ENCODE measurements around the gene SUMO2. TPM values are rescaled to one million over a fixed set of nuclear protein-coding genes. Genes with fewer than 3 reads are reported as not detected.
"Not testable (repeated sequence)": the region's sequence is repeated elsewhere in the genome, so short reads cannot be mapped to it uniquely, and the experiment has no call there.

Gene SUMO2
- total RNA-seq, 1 donor from 2014 or later = 679 TPM

DNA sequence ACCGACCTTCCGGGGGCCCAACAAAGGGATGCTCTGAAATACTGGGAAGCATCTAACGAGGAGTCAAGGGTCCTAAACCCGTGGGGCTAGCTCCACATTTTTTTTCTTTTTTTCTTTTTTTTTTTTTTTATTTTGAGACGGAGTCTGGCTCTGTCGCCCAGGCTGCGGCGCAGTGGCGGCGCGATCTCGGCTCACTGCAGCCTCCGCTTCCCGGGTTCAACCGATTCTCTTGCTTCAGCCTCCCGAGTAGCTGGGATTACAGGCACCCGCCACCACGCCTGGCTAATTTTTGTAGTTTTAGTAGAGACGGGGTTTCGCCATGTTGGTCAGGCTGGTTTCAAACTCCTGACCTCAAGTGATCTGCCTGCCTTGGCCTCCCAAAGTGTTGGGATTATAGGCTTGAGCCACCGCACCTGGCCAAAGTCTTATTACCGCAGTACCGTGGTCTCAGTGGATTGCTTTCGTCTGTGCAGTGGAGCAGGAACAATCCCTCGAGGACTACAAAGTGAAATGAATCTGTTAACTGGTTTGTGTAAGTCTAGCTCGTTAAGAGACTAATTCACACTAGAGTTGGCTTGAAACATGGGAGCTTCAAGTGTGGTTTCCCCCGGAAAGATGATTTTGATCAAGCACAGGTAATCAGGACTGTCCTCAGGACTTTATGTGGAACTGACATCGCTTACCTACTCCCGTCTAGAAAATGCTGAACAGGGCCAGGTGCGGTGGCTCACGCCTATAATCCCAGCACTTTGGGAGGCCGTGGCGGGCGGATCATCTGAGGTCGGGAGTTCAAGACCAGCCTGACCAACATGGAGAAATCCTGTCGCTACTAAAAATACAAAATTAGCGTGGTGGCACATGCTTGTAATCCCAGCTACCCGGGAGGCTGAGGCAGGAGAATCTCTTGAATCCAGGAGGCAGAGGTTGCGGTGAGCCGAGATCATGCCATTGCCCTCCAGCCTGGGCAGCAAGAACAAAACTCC is 50.5 kb downstream of the SUMO2 start:
- H3K27ac Mint-ChIP-seq = peak overlapping the region; percentile 83
- H3K4me3 Mint-ChIP-seq (ENCODE audit: low read depth) = peak overlapping the region; percentile 85
- intact Hi-C loops (cut with micrococcal nuclease) = loop anchor here (10.0 kb wide), 1 partner anchor 52 kb away; the partner anchor contains the start of gene SUMO2
- DNase-seq (ENCODE audit: low spot score); H3K27me3 Mint-ChIP-seq (ENCODE audit: low read depth); H3K4me1 Mint-ChIP-seq (ENCODE audit: low read depth); H3K9me3 Mint-ChIP-seq: not testable (repeated sequence)
- peaks cover 36% of the 10 kb centered on the region for H3K36me3 Mint-ChIP-seq (ENCODE audit: low read depth)

DNA sequence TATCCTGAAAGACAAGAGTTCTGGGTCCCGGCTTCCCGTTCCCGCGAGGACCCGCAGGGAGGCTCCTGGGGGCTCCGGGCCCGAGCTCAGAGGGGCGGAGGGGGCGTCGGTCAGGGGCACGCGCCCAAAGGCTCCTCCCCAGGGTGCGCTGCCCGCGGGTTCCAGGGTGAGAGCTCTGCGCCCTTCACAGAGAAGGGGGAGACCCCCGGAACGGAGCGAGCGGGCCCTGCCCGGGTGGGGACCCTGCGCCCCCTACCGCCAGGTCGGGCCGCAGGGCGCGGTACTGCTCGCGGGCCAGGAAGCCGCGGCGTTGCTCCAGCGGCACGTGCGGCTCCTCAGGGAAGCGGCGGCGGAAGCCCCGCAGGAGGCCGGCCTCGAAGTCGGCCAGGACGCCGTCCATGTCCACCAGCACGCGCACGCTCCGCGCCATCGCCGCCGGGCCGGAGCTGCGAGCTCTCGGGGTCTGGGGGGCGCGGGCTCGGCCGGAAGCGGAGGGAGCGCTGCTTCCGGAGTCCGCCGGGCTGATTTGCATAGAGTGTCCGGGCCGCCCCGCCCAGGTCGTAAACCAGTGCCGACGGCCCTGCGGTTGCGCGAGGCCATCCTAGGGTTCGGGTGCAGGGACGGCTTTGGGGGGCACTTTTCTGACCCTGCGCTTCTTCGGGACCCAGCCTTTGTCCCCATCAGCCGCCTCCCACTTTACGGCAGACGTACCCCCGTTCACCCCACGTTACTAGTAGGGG is 51.3 kb downstream of the SUMO2 start, which contains the start of gene NT5C:
NT5C (minus strand) TSS at position 465 of the 740 bp plus-strand sequence; CDS start at position 430, 35 bp downstream.
- Mint-ChIP-seq H3K4me1 (ENCODE audit: low read depth) (peaks cover 9% of the 10 kb centered on the region), H3K27me3 (ENCODE audit: low read depth) (no peaks in the 10 kb centered on the region), H3K36me3 (ENCODE audit: low read depth) (peaks cover 30% of the 10 kb centered on the region), H3K9me3 (no peaks in the 10 kb centered on the region), H3K27ac (peak within 1 kb of the TSS; percentile 83), H3K4me3 (ENCODE audit: low read depth) (peak within 1 kb of the TSS; percentile 88)
- DNase-seq (ENCODE audit: low spot score) = peak; percentile 67
- intact Hi-C loops (cut with micrococcal nuclease) = loop anchor here (1.0 to 10.0 kb wide), 2 partner anchors 23 to 53 kb away; partner anchors contain the start of genes JPT1 and SUMO2

- H3K36me3 Mint-ChIP-seq (ENCODE audit: low read depth) = peaks cover 25% of the 10 kb centered on the region
- H3K27me3 Mint-ChIP-seq (ENCODE audit: low read depth) = no peaks in the 10 kb centered on the region
- peak overlapping the region; percentile 81 for H3K27ac Mint-ChIP-seq
- H3K4me3 Mint-ChIP-seq (ENCODE audit: low read depth) = peak overlapping the region; percentile 88
- peak; percentile 26 for DNase-seq (ENCODE audit: low spot score)
- intact Hi-C loops (cut with micrococcal nuclease) = loop anchor here (1.0 to 10.0 kb wide), 2 partner anchors 24 to 54 kb away; partner anchors contain the start of genes JPT1 and SUMO2
- H3K4me1 Mint-ChIP-seq (ENCODE audit: low read depth) = peaks cover 16% of the 10 kb centered on the region
- H3K9me3 Mint-ChIP-seq = no peaks in the 10 kb centered on the region
These were observed 52.0 kb downstream of the SUMO2 start for GRCh38 chr17:75130632-75131277.

DNA sequence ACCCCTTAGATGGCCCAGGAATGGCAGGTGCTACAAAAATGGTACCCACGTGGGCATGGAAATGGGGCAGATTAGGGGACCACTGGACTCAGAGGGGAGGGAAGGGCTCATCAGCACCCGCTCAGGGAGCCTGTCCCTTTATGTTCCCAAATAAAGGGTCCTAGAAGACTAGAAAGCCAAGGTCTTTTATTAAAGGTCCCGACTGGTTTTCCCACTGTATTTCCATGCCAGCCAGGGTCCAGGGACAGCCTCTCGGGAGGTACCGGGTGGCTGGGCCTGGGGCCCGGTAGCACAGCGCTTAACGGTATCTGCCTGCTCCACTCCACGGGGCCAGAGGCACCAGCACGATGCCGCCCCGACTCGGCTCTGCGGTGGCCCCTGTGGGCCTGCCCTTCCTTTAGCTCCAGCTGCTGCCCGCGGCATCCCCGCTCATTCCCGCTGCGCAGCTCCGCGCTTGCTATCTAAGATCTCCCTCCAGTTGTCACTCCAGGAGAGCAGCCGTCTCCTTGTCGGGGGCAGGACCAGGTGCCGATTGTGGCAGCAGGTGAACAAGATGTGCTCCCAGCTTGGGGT is 52.6 kb downstream of the SUMO2 start:
- peak overlapping the region; percentile 88 for H3K4me3 Mint-ChIP-seq (ENCODE audit: low read depth)
- peaks cover 23% of the 10 kb centered on the region for H3K36me3 Mint-ChIP-seq (ENCODE audit: low read depth)
- peaks cover 19% of the 10 kb centered on the region for H3K4me1 Mint-ChIP-seq (ENCODE audit: low read depth)
- no peaks in the 10 kb centered on the region for H3K9me3 Mint-ChIP-seq
- H3K27me3 Mint-ChIP-seq (ENCODE audit: low read depth) = no peaks in the 10 kb centered on the region
- intact Hi-C loops (cut with micrococcal nuclease) = loop anchor here (10.0 kb wide), 1 partner anchor 55 kb away; the partner anchor contains the start of gene SUMO2
- DNase-seq (ENCODE audit: low spot score) = no peak
- peak overlapping the region; percentile 81 for H3K27ac Mint-ChIP-seq

GRCh38 chr17:75129576-75129975 is 53.2 kb downstream of the SUMO2 start:
- Mint-ChIP-seq H3K36me3 (ENCODE audit: low read depth) (peaks cover 20% of the 10 kb centered on the region), H3K9me3 (no peaks in the 10 kb centered on the region), H3K27me3 (ENCODE audit: low read depth) (no peaks in the 10 kb centered on the region), H3K27ac (no peak overlapping the region), H3K4me3 (ENCODE audit: low read depth) (peak overlapping the region; percentile 54), H3K4me1 (ENCODE audit: low read depth) (peaks cover 25% of the 10 kb centered on the region)
- intact Hi-C loops (cut with micrococcal nuclease) = no loop called here
- no peak for DNase-seq (ENCODE audit: low spot score)

DNA sequence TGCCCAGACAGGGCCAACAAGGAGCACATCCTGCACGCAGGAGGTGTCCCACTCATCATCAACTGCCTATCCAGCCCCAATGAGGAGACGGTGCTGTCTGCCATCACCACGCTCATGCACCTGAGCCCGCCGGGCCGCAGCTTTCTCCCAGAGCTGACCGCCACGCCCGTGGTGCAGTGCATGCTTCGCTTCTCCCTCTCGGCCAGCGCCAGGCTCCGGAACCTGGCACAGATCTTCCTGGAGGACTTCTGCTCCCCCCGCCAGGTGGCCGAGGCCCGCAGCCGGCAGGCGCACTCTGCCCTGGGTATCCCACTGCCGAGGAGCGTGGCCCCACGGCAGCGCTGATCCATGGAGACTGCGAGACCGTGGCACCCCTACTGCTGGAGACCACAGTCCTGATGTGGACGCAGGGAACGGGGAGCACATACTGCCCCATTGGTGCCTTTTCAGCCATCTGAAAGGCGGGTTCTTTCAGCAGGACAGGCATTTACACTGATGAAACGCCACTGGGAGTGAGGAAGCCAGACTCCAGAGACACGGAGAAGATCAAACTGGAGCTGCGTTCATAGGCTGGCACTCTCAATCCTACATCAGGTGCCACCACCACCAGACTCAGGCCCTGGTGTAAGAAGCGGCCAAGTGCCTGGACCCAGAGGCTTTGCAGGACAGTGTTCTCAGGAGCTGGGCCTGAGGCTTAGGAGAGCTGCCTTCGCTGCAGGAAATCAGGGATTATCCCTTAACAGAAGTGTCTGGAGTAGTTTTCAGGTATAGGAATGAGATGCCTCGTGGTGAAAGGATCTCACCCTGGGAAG is 53.9 kb downstream of the SUMO2 start:
- DNase-seq (ENCODE audit: low spot score) = no peak
- peaks cover 32% of the 10 kb centered on the region for H3K4me1 Mint-ChIP-seq (ENCODE audit: low read depth)
- intact Hi-C loops (cut with micrococcal nuclease) = no loop called here
- no peak overlapping the region for H3K27ac Mint-ChIP-seq
- no peaks in the 10 kb centered on the region for H3K27me3 Mint-ChIP-seq (ENCODE audit: low read depth)
- no peaks in the 10 kb centered on the region for H3K9me3 Mint-ChIP-seq
- H3K36me3 Mint-ChIP-seq (ENCODE audit: low read depth) = peaks cover 24% of the 10 kb centered on the region
- H3K4me3 Mint-ChIP-seq (ENCODE audit: low read depth) = peak overlapping the region; percentile 57

- H3K4me1 Mint-ChIP-seq (ENCODE audit: low read depth) = peaks cover 33% of the 10 kb centered on the region
- H3K9me3 Mint-ChIP-seq; intact Hi-C loops (cut with micrococcal nuclease); H3K27me3 Mint-ChIP-seq (ENCODE audit: low read depth); H3K27ac Mint-ChIP-seq; H3K4me3 Mint-ChIP-seq (ENCODE audit: low read depth); DNase-seq (ENCODE audit: low spot score): not testable (repeated sequence)
- H3K36me3 Mint-ChIP-seq (ENCODE audit: low read depth) = peaks cover 26% of the 10 kb centered on the region
These were observed 54.8 kb downstream of the SUMO2 start for GRCh38 chr17:75127936-75128335.

- no peak for DNase-seq (ENCODE audit: low spot score)
- intact Hi-C loops (cut with micrococcal nuclease) = no loop called here
- Mint-ChIP-seq H3K9me3 (no peaks in the 10 kb centered on the region), H3K27me3 (ENCODE audit: low read depth) (no peaks in the 10 kb centered on the region), H3K36me3 (ENCODE audit: low read depth) (peaks cover 26% of the 10 kb centered on the region), H3K4me3 (ENCODE audit: low read depth) (no peak overlapping the region), H3K27ac (no peak overlapping the region), H3K4me1 (ENCODE audit: low read depth) (peaks cover 30% of the 10 kb centered on the region)
These were observed 55.8 kb downstream of the SUMO2 start for GRCh38 chr17:75126954-75127353.

GRCh38 chr17:75125984-75126383 is 56.8 kb downstream of the SUMO2 start:
- no peak for DNase-seq (ENCODE audit: low spot score)
- peaks cover 26% of the 10 kb centered on the region for H3K36me3 Mint-ChIP-seq (ENCODE audit: low read depth)
- H3K27ac Mint-ChIP-seq = peak overlapping the region; percentile 29
- H3K27me3 Mint-ChIP-seq (ENCODE audit: low read depth) = no peaks in the 10 kb centered on the region
- H3K4me1 Mint-ChIP-seq (ENCODE audit: low read depth) = peaks cover 30% of the 10 kb centered on the region
- no peaks in the 10 kb centered on the region for H3K9me3 Mint-ChIP-seq
- intact Hi-C loops (cut with micrococcal nuclease) = no loop called here
- no peak overlapping the region for H3K4me3 Mint-ChIP-seq (ENCODE audit: low read depth)

- H3K9me3 Mint-ChIP-seq = no peaks in the 10 kb centered on the region
- H3K4me3 Mint-ChIP-seq (ENCODE audit: low read depth) = no peak overlapping the region
- peak overlapping the region; percentile 83 for H3K27ac Mint-ChIP-seq
- intact Hi-C loops (cut with micrococcal nuclease) = no loop called here
- H3K27me3 Mint-ChIP-seq (ENCODE audit: low read depth) = no peaks in the 10 kb centered on the region
- DNase-seq (ENCODE audit: low spot score) = no peak
- peaks cover 26% of the 10 kb centered on the region for H3K4me1 Mint-ChIP-seq (ENCODE audit: low read depth)
- H3K36me3 Mint-ChIP-seq (ENCODE audit: low read depth) = peaks cover 30% of the 10 kb centered on the region
These were observed 58.0 kb downstream of the SUMO2 start for GRCh38 chr17:75124819-75125162.

GRCh38 chr17:75124041-75124818 is 58.5 kb downstream of the SUMO2 start:
- H3K4me3 Mint-ChIP-seq (ENCODE audit: low read depth) = no peak overlapping the region
- H3K4me1 Mint-ChIP-seq (ENCODE audit: low read depth) = peaks cover 24% of the 10 kb centered on the region
- H3K27me3 Mint-ChIP-seq (ENCODE audit: low read depth) = no peaks in the 10 kb centered on the region
- H3K36me3 Mint-ChIP-seq (ENCODE audit: low read depth) = peaks cover 24% of the 10 kb centered on the region
- peak overlapping the region; percentile 83 for H3K27ac Mint-ChIP-seq
- DNase-seq (ENCODE audit: low spot score) = peak; percentile 34
- H3K9me3 Mint-ChIP-seq = no peaks in the 10 kb centered on the region
- intact Hi-C loops (cut with micrococcal nuclease) = no loop called here
